Hematopoietic multipotent progenitor cell treated with erythropoietin and hydrocortisone succinate and interleukin-3 and kit ligand, for 17 days (in vitro differentiated cells): Measurements from ENCODE around the gene AMOTL2.

Experiments
- DNase-seq: peaks from one replicate; pipeline ENCODE4 v3.0.0-alpha.2; 2015; ENCODE audit warnings: low spot score

Gene AMOTL2

GRCh38 chr3:134378818-134379217 is 4.6 kb upstream of the AMOTL2 start:
- DNase-seq = no peak

GRCh38 chr3:134378384-134378783 is 4.1 kb upstream of the AMOTL2 start:
- no peak for DNase-seq

GRCh38 chr3:134377896-134378295 is 3.6 kb upstream of the AMOTL2 start:
- DNase-seq = no peak

- DNase-seq = no peak
Observed at GRCh38 chr3:134376786-134377426, 2.7 kb upstream of the AMOTL2 start.

- DNase-seq = no peak
Observed at GRCh38 chr3:134376385-134376765, 2.1 kb upstream of the AMOTL2 start.

- DNase-seq = no peak
Observed at GRCh38 chr3:134375582-134376384, 1.5 kb upstream of the AMOTL2 start.

- no peak for DNase-seq
Observed at GRCh38 chr3:134374791-134375581, 739 bp upstream of the AMOTL2 start.

GRCh38 chr3:134373271-134374104 is 759 bp downstream of the AMOTL2 start:
- DNase-seq = no peak

- DNase-seq = no peak
Observed at GRCh38 chr3:134372396-134373270, 1.6 kb downstream of the AMOTL2 start.

- DNase-seq = no peak
Observed at GRCh38 chr3:134371542-134372324, 2.5 kb downstream of the AMOTL2 start.

- no peak for DNase-seq
Observed at GRCh38 chr3:134370611-134371531, 3.4 kb downstream of the AMOTL2 start.

GRCh38 chr3:134369861-134370596 is 4.2 kb downstream of the AMOTL2 start:
- no peak for DNase-seq

- no peak for DNase-seq
Observed at GRCh38 chr3:134369231-134369741, 5.0 kb downstream of the AMOTL2 start.

GRCh38 chr3:134368751-134369105 is 5.5 kb downstream of the AMOTL2 start:
- DNase-seq = no peak

- DNase-seq = no peak
Observed at GRCh38 chr3:134367869-134368750, 6.1 kb downstream of the AMOTL2 start.

- DNase-seq = no peak
Observed at GRCh38 chr3:134366928-134367811, 7.1 kb downstream of the AMOTL2 start.
